GM12801 (cell line): ENCODE results near the gene CTNND2.

ENCODE experiments used
- CTCF ChIP-seq: IDR thresholded peaks from one replicate; pipeline ENCODE4 v1.5.1; 2011; ENCODE audit warnings: control low read depth; ENCODE audit not compliant: insufficient read length; ENCODE audit errors: extremely low read depth

CTNND2 gene

GRCh38 chr5:10982626-10983025 lies 921.6 kb downstream of the CTNND2 start:
- TF ChIP-seq CTCF, result no peak

DNA sequence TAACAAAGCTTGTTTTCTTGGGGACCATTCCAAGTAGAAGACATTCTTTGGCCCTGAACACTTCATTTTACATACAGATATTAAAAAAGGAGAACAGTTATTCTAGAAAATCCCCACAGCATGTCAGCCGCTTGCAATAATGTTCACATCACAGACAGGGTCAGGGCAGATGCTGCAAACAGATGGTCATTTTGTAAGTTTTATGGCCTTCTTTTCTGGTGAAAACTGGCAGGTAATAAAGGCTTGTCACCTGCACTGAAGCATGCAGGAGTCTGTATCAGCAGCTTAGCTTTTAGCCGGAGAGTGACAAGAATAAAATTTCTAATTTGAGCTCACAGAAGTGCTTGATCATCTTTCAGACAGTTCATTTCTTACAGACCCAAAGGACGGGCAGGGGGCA lies 922.3 kb downstream of the CTNND2 start:
- TF ChIP-seq CTCF, result no peak

DNA sequence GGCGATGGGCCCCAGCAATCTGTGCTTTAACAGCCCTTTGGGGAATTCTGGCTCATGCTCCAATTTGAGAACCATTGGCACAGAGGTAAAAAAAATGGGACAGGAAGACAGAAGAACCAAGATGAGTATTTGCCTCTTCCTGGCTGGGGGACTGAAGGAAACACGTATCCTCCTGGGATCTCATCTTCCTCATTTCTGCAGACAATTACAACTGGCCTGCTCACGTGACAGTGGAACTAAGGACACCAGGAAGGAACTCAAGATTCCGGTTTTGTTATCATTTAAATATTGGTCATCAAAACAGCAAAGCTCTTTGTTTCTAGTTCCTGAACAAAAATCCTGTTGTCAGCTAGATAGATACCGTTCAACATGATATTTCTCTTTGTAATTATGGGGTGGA lies 927.2 kb downstream of the CTNND2 start:
- TF ChIP-seq CTCF, result no peak

- TF ChIP-seq CTCF, result no peak
Measured at GRCh38 chr5:10975945-10976344, 928.3 kb downstream of the CTNND2 start.

GRCh38 chr5:10974850-10975249 lies 929.4 kb downstream of the CTNND2 start:
- no peak for TF ChIP-seq CTCF

- TF ChIP-seq CTCF, result no peak
Measured at GRCh38 chr5:10973316-10973715, 930.9 kb downstream of the CTNND2 start.

- TF ChIP-seq CTCF, result no peak
Measured at GRCh38 chr5:10969684-10970180, 934.5 kb downstream of the CTNND2 start.

DNA sequence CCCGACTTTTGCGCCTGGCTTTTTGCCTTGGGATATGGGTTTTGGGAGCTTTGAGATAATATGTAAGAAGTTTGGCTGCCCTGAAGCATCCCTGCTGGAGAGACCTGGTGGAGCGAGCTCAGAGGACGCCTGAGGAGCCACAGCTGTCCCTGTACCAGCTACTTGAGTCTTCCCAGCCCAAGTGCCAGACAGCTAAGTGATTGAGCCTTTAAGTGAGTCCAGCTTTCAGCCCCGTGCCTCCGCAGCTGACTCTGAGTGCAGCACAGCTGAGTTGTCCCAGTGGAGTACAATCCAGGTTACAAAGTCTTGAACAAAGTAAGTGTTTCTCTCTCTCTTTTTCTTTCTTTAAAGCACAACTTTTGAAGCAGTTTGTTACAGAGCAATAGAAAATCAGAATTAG lies 939.4 kb downstream of the CTNND2 start:
- TF ChIP-seq CTCF, result no peak
